Measurements from ENCODE around the gene HAO1. TPM values are rescaled to one million over a fixed set of nuclear protein-coding genes. Genes with fewer than 3 reads are reported as not detected.

The HAO1 gene
- total and polyA plus RNA-seq, 2 of the 13 experiments (the other 11 are each of a cell fraction or from before 2014, with no cell fraction given) = 0.03 TPM; not detected in 1

- TF ChIP-seq ZNF274 (CRISPR knock-in tag; IDR thresholded peaks at IDR 0.05) (no peak), IKZF4 (CRISPR knock-in tag; IDR thresholded peaks at IDR 0.05; ENCODE audit: borderline replicate concordance, low read depth, not compliant biosample characterization) (no peak), ZNF335 (CRISPR knock-in tag; IDR thresholded peaks at IDR 0.05) (no peak), ZNF724P (CRISPR knock-in tag; IDR thresholded peaks at IDR 0.05; ENCODE audit: borderline replicate concordance) (no peak), ZBTB20 (CRISPR knock-in tag; IDR thresholded peaks at IDR 0.05; ENCODE audit: borderline replicate concordance, low read depth) (no peak), ZC3H4 (CRISPR knock-in tag; IDR thresholded peaks at IDR 0.05; ENCODE audit: borderline replicate concordance) (no peak), RXRB (CRISPR knock-in tag; IDR thresholded peaks at IDR 0.05; ENCODE audit: borderline replicate concordance) (peak; percentile 21; the same call in 1 of the 2 replicates), ZNF557 (CRISPR knock-in tag; IDR thresholded peaks at IDR 0.05) (no peak), PPARG (CRISPR knock-in tag; conservative IDR thresholded peaks at IDR 0.05) (no peak), TOE1 (CRISPR knock-in tag; IDR thresholded peaks at IDR 0.05) (no peak), FOSL1 (CRISPR knock-in tag; IDR thresholded peaks at IDR 0.05; ENCODE audit: borderline replicate concordance) (no peak), DDIT3 (CRISPR knock-in tag; IDR thresholded peaks at IDR 0.05) (no peak), SMARCE1 (IDR thresholded peaks at IDR 0.05; ENCODE audit: borderline replicate concordance) (no peak), PREB (CRISPR knock-in tag; IDR thresholded peaks at IDR 0.05) (no peak), ELF3 (CRISPR knock-in tag; IDR thresholded peaks at IDR 0.05) (no peak), ZNF18 (CRISPR knock-in tag; IDR thresholded peaks at IDR 0.05; ENCODE audit: insufficient replicate concordance) (no peak), PRMT3 (CRISPR knock-in tag; IDR thresholded peaks at IDR 0.05; ENCODE audit: borderline replicate concordance, low read depth) (no peak)
- TF ChIP-seq, protein P1, sequence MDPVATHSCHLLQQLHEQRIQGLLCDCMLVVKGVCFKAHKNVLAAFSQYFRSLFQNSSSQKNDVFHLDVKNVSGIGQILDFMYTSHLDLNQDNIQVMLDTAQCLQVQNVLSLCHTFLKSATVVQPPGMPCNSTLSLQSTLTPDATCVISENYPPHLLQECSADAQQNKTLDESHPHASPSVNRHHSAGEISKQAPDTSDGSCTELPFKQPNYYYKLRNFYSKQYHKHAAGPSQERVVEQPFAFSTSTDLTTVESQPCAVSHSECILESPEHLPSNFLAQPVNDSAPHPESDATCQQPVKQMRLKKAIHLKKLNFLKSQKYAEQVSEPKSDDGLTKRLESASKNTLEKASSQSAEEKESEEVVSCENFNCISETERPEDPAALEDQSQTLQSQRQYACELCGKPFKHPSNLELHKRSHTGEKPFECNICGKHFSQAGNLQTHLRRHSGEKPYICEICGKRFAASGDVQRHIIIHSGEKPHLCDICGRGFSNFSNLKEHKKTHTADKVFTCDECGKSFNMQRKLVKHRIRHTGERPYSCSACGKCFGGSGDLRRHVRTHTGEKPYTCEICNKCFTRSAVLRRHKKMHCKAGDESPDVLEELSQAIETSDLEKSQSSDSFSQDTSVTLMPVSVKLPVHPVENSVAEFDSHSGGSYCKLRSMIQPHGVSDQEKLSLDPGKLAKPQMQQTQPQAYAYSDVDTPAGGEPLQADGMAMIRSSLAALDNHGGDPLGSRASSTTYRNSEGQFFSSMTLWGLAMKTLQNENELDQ (CRISPR knock-in tag; IDR thresholded peaks at IDR 0.05; ENCODE audit: borderline replicate concordance) = no peak
- TF ChIP-seq, protein P2, sequence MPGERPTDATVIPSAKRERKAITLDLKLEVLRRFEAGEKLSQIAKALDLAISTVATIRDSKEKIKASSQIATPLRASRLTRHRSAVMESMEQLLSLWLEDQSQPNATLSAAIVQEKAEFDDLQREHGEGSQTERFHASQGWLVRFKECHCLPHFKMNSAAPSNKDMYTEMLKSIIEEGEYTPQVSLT (CRISPR knock-in tag; IDR thresholded peaks at IDR 0.05; ENCODE audit: borderline replicate concordance, low read depth) = no peak
- TF ChIP-seq, protein P3, sequence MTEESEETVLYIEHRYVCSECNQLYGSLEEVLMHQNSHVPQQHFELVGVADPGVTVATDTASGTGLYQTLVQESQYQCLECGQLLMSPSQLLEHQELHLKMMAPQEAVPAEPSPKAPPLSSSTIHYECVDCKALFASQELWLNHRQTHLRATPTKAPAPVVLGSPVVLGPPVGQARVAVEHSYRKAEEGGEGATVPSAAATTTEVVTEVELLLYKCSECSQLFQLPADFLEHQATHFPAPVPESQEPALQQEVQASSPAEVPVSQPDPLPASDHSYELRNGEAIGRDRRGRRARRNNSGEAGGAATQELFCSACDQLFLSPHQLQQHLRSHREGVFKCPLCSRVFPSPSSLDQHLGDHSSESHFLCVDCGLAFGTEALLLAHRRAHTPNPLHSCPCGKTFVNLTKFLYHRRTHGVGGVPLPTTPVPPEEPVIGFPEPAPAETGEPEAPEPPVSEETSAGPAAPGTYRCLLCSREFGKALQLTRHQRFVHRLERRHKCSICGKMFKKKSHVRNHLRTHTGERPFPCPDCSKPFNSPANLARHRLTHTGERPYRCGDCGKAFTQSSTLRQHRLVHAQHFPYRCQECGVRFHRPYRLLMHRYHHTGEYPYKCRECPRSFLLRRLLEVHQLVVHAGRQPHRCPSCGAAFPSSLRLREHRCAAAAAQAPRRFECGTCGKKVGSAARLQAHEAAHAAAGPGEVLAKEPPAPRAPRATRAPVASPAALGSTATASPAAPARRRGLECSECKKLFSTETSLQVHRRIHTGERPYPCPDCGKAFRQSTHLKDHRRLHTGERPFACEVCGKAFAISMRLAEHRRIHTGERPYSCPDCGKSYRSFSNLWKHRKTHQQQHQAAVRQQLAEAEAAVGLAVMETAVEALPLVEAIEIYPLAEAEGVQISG (CRISPR knock-in tag; IDR thresholded peaks at IDR 0.05) = no peak
- TF ChIP-seq, protein P4, sequence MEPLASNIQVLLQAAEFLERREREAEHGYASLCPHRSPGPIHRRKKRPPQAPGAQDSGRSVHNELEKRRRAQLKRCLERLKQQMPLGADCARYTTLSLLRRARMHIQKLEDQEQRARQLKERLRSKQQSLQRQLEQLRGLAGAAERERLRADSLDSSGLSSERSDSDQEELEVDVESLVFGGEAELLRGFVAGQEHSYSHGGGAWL (CRISPR knock-in tag; IDR thresholded peaks at IDR 0.05) = no peak
These were observed 74.0 kb downstream of the HAO1 start (continued) for GRCh38 chr20:7866285-7866684.
